Measurements from ENCODE around the gene RSPO3. TPM values are rescaled to one million over a fixed set of nuclear protein-coding genes. Genes with fewer than 3 reads are reported as not detected.

RSPO3 gene
- total RNA-seq, 1 donor from 2014 or later: 0.22 TPM

DNA sequence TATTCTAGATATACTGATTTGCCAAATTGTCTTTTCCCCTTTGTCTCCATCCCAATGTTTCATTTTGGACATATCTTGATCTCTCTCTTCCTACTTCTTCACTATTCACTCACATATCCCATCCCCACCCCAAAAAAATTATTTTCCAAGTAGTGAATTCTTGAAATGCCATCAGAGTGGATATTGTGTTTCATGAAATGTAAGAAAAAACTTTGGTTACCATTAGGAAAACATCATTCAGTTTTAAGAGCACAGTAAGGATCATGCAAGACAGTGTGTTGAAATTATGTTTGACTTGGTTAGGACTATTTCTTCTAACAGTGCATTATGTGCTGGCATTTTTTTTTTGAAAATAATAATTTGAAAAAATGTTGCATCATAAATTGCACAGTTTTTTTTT lies 5.7 kb downstream of the RSPO3 start:
- Mint-ChIP-seq H3K4me3 (ENCODE audit: unreplicated experiment) (no peak overlapping the region), H3K9me3 (ENCODE audit: low read depth) (no peaks in the 10 kb centered on the region), H3K36me3 (ENCODE audit: low read depth) (no peaks in the 10 kb centered on the region), H3K4me1 (ENCODE audit: low read depth) (peaks cover 19% of the 10 kb centered on the region), H3K27ac (ENCODE audit: unreplicated experiment) (no peak overlapping the region), H3K27me3 (ENCODE audit: low read depth) (peaks cover 50% of the 10 kb centered on the region)
- TF ChIP-seq, protein P1, sequence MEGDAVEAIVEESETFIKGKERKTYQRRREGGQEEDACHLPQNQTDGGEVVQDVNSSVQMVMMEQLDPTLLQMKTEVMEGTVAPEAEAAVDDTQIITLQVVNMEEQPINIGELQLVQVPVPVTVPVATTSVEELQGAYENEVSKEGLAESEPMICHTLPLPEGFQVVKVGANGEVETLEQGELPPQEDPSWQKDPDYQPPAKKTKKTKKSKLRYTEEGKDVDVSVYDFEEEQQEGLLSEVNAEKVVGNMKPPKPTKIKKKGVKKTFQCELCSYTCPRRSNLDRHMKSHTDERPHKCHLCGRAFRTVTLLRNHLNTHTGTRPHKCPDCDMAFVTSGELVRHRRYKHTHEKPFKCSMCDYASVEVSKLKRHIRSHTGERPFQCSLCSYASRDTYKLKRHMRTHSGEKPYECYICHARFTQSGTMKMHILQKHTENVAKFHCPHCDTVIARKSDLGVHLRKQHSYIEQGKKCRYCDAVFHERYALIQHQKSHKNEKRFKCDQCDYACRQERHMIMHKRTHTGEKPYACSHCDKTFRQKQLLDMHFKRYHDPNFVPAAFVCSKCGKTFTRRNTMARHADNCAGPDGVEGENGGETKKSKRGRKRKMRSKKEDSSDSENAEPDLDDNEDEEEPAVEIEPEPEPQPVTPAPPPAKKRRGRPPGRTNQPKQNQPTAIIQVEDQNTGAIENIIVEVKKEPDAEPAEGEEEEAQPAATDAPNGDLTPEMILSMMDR (IDR thresholded peaks at IDR 0.05): no peak
- DNase-seq (ENCODE audit: low spot score): no peak

DNA sequence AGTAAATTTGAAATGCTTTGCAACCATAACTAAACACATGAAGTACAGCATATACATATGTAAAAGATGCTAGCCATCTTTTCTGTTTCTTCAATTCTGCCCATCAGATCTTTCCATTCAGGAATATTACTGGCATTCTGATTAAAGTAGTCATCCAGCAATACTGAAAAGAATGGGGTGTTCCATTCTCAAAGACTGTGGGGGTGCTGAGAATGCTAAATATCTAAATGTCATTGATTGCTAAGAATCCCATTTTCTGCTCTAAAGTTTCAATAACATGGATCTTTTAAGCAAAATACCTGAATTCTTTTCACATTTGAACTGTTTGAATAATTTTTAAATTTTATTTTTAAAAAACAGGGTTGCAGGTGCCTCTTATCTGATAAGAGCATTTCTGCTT lies 6.2 kb downstream of the RSPO3 start:
- DNase-seq (ENCODE audit: low spot score): no peak
- Mint-ChIP-seq H3K27ac (ENCODE audit: unreplicated experiment) (no peak overlapping the region), H3K4me3 (ENCODE audit: unreplicated experiment) (no peak overlapping the region), H3K4me1 (ENCODE audit: low read depth) (peaks cover 19% of the 10 kb centered on the region), H3K9me3 (ENCODE audit: low read depth) (no peaks in the 10 kb centered on the region), H3K27me3 (ENCODE audit: low read depth) (peaks cover 50% of the 10 kb centered on the region), H3K36me3 (ENCODE audit: low read depth) (no peaks in the 10 kb centered on the region)
- TF ChIP-seq, protein P1 (IDR thresholded peaks at IDR 0.05): no peak

DNA sequence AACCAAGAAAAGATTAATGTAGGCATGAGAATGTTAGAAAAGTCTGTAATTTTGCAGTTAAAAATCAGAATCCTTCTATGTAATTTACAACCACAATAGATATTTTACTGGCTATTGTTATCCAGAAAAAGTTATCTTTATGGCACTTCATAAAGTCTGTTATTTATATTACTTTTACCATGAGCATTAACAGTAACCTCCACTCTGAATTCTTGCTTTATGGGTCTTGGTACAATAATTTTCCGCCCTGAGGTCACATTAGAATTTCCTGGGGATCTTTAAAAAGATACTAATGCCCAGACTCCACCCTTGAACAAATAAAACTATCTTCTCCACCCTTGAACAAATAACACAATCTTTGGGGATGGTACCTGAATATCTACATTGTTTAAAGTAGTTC lies 9.6 kb downstream of the RSPO3 start:
- Mint-ChIP-seq H3K36me3 (ENCODE audit: low read depth) (no peaks in the 10 kb centered on the region), H3K27me3 (ENCODE audit: low read depth) (peaks cover 30% of the 10 kb centered on the region), H3K9me3 (ENCODE audit: low read depth) (no peaks in the 10 kb centered on the region), H3K4me1 (ENCODE audit: low read depth) (peaks cover 14% of the 10 kb centered on the region), H3K4me3 (ENCODE audit: unreplicated experiment) (no peak overlapping the region), H3K27ac (ENCODE audit: unreplicated experiment) (no peak overlapping the region)
- no peak for DNase-seq (ENCODE audit: low spot score)
- TF ChIP-seq, protein P1 (IDR thresholded peaks at IDR 0.05): no peak

DNA sequence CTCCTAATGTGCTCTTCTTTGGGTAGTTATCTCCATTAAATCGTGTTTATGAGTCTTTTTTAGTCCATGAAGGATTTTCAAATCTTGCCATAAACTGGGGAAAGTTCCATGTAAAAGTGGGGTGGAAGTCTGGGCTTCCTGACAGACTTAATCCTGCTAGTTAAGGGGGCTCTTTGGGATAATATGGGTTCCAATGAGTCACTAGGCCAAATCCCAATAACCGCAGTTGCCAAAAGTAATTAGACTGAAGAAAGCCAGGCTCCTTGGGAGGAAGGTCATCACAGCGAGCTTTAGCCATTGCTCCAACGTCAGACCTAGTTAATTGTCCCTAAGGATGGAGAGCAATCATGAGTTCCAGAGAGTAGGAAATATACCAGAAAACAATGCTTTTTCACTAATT lies 10.8 kb downstream of the RSPO3 start:
- H3K4me3 Mint-ChIP-seq (ENCODE audit: unreplicated experiment): no peak overlapping the region
- H3K27ac Mint-ChIP-seq (ENCODE audit: unreplicated experiment): no peak overlapping the region
- H3K4me1 Mint-ChIP-seq (ENCODE audit: low read depth): peaks cover 11% of the 10 kb centered on the region
- no peak for DNase-seq (ENCODE audit: low spot score)
- TF ChIP-seq, protein P1 (IDR thresholded peaks at IDR 0.05): no peak
- no peaks in the 10 kb centered on the region for H3K36me3 Mint-ChIP-seq (ENCODE audit: low read depth)
- no peaks in the 10 kb centered on the region for H3K9me3 Mint-ChIP-seq (ENCODE audit: low read depth)
- peaks cover 27% of the 10 kb centered on the region for H3K27me3 Mint-ChIP-seq (ENCODE audit: low read depth)

DNA sequence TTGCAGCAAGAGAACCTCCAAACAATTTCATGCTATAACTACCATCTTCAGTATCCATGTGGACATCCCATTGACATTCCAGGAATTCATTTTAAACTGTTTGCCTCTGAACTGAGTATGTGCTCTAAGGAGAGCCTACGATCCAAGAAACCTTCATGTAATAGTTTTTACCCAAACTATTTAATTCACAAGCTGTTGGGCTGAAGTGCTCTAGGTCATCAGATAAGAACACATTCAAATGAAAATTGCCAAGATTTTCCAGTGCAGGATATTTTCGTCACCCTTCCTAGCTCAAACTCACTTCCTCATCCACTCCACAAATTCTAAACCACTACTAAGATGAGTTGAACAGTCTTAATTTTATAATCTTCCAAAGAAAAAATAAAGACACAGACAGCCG lies 12.8 kb downstream of the RSPO3 start:
- Mint-ChIP-seq H3K36me3 (ENCODE audit: low read depth) (no peaks in the 10 kb centered on the region), H3K27ac (ENCODE audit: unreplicated experiment) (no peak overlapping the region), H3K27me3 (ENCODE audit: low read depth) (peaks cover 18% of the 10 kb centered on the region), H3K4me1 (ENCODE audit: low read depth) (peaks cover 8% of the 10 kb centered on the region), H3K9me3 (ENCODE audit: low read depth) (no peaks in the 10 kb centered on the region), H3K4me3 (ENCODE audit: unreplicated experiment) (no peak overlapping the region)
- DNase-seq (ENCODE audit: low spot score): no peak
- TF ChIP-seq, protein P1 (IDR thresholded peaks at IDR 0.05): no peak

Measured in chondrocyte (in vitro differentiated cells).